K562 (cell line): ENCODE data around the gene PITHD1. TPM values are rescaled to one million over a fixed set of nuclear protein-coding genes. Genes with fewer than 3 reads are reported as not detected.

Experiments used
- ATAC-seq: fragments of 200-7000 bp; cut with Tn5 transposase; 3 replicates; pipeline ENCODE4 v1.9.1; 2020; ENCODE audit warnings: moderate library complexity
- BruUV-seq: library from RNA; stranded (reverse); fragments of 400-500 nt; replicated peaks from 2 replicates; lab custom pipeline; 2021; lab: Mats Ljungman, UMichigan
- CTCF ChIA-PET: fragments of 300-600 bp; formaldehyde crosslinking; extraction: SDS; loops from one replicate; lab custom pipeline; 2021; ENCODE audit warnings: low intra/inter-chr PET ratio; lab: Yijun Ruan, JAX
- POLR2A ChIA-PET: fragments of 300-600, 350-650 bp; sonication (Branson Sonifier 250); formaldehyde crosslinking; extraction: SDS; loops from one replicate; lab custom pipeline; 2021; ENCODE audit warnings: antibody characterized with exemption, inconsistent platforms; lab: Yijun Ruan, JAX
- DNase-seq, 4 experiments: peaks; one replicate each; pipeline versions ENCODE4 v3.0.0 to v3.0.0-alpha.2; 2011 to 2018; ENCODE audit warnings: low spot score in 3 of 4, mixed read lengths in 3 of 4; ENCODE audit errors: extremely low read depth in 1 of 4
- FAIRE-seq: peaks from 2 replicates; lab custom pipeline; 2011; peaks lifted over from hg19 to GRCh38; lab: Jason Lieb, UNC
- H2AFZ ChIP-seq: 2 replicates; pipeline ENCODE4 v1.6.0; 2011; ENCODE audit warnings: low read depth, low read length, control low read depth, inconsistent platforms
- H3K27ac ChIP-seq: fragments of 200-600 bp; 3 replicates; pipeline ENCODE4 v1.8.0; 2011; ENCODE audit warnings: low read depth, mild to moderate bottlenecking, control low read depth, inconsistent platforms, low read length, moderate library complexity, mixed read lengths; ENCODE audit errors: extremely low read depth
- H3K27me3 ChIP-seq, 2 experiments: fragments of 300-600 bp in 1 of 2; 2 replicates in 1 of 2; 3 replicates in 1 of 2; pipeline versions ENCODE4 v1.6.0 to v1.8.0; 2011; ENCODE audit warnings: inconsistent platforms in 2 of 2, low read length in 2 of 2, mild to moderate bottlenecking in 1 of 2, mixed read lengths in 1 of 2, moderate library complexity in 1 of 2; ENCODE audit not compliant: control insufficient read depth in 2 of 2, insufficient read depth in 2 of 2
- H3K36me3 ChIP-seq: fragments of 300-600 bp; 3 replicates; pipeline ENCODE4 v1.8.0; 2011; ENCODE audit warnings: mild to moderate bottlenecking, low read length, inconsistent platforms; ENCODE audit not compliant: control insufficient read depth, insufficient read depth
- H3K4me1 ChIP-seq, 2 experiments: fragments of 200-600 bp in 1 of 2; replicated peaks in 1 of 2; 2 replicates in 1 of 2; 3 replicates in 1 of 2; pipeline versions ENCODE4 v1.5.1 to v1.8.0; 2011; ENCODE audit warnings: inconsistent platforms in 2 of 2, low read length in 2 of 2, mild to moderate bottlenecking in 1 of 2, mixed read lengths in 1 of 2, moderate library complexity in 1 of 2; ENCODE audit not compliant: control insufficient read depth in 2 of 2, insufficient read depth in 2 of 2
- H3K4me2 ChIP-seq: 2 replicates; pipeline ENCODE4 v1.6.1; 2011; ENCODE audit warnings: low read length, control low read depth, inconsistent platforms, mixed read lengths; ENCODE audit not compliant: insufficient read depth
- H3K4me3 ChIP-seq: fragments of 200-600 bp; sonication (generic), shearing (Covaris generic); 2 replicates; pipeline ENCODE4 v1.5.1; 2016; ENCODE audit warnings: control low read depth, inconsistent platforms
- H3K79me2 ChIP-seq: fragments of 200-600 bp; 3 replicates; pipeline ENCODE4 v1.8.0; 2011; ENCODE audit warnings: low read length, inconsistent platforms; ENCODE audit not compliant: control insufficient read depth, insufficient read depth
- H3K9ac ChIP-seq, 2 experiments: 2 replicates each; pipeline versions ENCODE4 v1.6.0 to v1.6.1; 2011; ENCODE audit warnings: low read depth in 2 of 2, low read length in 2 of 2, control low read depth in 1 of 2, inconsistent platforms in 1 of 2, mild to moderate bottlenecking in 1 of 2, mixed read lengths in 1 of 2; ENCODE audit not compliant: insufficient read depth in 1 of 2
- H3K9me1 ChIP-seq: one replicate; pipeline ENCODE4 v1.6.0; 2011; ENCODE audit warnings: inconsistent platforms, mild to moderate bottlenecking, low read length, moderate library complexity; ENCODE audit not compliant: control insufficient read depth, insufficient read depth
- H3K9me3 ChIP-seq: replicated peaks from 2 replicates; pipeline ENCODE4 v1.5.1; 2011; ENCODE audit warnings: low read depth, low read length, inconsistent platforms; ENCODE audit not compliant: control insufficient read depth, insufficient read depth
- H4K20me1 ChIP-seq: replicated peaks from 2 replicates; pipeline ENCODE4 v1.6.1; 2011; ENCODE audit warnings: low read length, inconsistent platforms, mixed read lengths; ENCODE audit not compliant: control insufficient read depth, insufficient read depth
- CAMTA2 ChIP-seq: fragments of 250-450 bp; sonication (Bioruptor Pico); conservative IDR thresholded peaks from 2 replicates; pipeline ENCODE4 v1.5.1; 2022
- CREB1 ChIP-seq, 2 experiments: sonication (generic) in 1 of 2; formaldehyde crosslinking in 1 of 2; IDR thresholded peaks; 2 replicates each; pipeline versions ENCODE4 v1.6.1 to v1.8.0; 2012 to 2022; ENCODE audit warnings: inconsistent platforms in 1 of 2, mild to moderate bottlenecking in 1 of 2, missing genetic modification reagents in 1 of 2, moderate library complexity in 1 of 2
- ERF ChIP-seq: fragments of 450-650 bp; formaldehyde crosslinking; IDR thresholded peaks from 2 replicates; pipeline ENCODE4 v1.4.0; 2020; ENCODE audit warnings: mild to moderate bottlenecking, mixed read lengths
- GABPB1 ChIP-seq: sonication (generic); formaldehyde crosslinking; IDR thresholded peaks from 2 replicates; pipeline ENCODE4 v1.8.0; 2022; ENCODE audit warnings: mild to moderate bottlenecking, missing genetic modification reagents
- GATAD2B ChIP-seq: fragments of 450-650 bp; IDR thresholded peaks from 2 replicates; pipeline ENCODE4 v1.6.1; 2017; ENCODE audit warnings: mild to moderate bottlenecking, borderline replicate concordance
- HLTF ChIP-seq: fragments of 450-650 bp; IDR thresholded peaks from 2 replicates; pipeline ENCODE4 v1.6.1; 2016
- POLR2G ChIP-seq: fragments of 200-400 bp; formaldehyde crosslinking; IDR thresholded peaks from 2 replicates; pipeline ENCODE4 v1.6.1; 2017; ENCODE audit warnings: low read depth, mild to moderate bottlenecking, antibody characterized with exemption, low read length, moderate library complexity
- RAD21 ChIP-seq, 2 experiments: fragments of 250-450 bp in 1 of 2; fragments of 450-650 bp in 1 of 2; sonication (Bioruptor Pico) in 1 of 2; formaldehyde crosslinking in 1 of 2; IDR thresholded peaks in 1 of 2; conservative IDR thresholded peaks in 1 of 2; 2 replicates each; pipeline versions ENCODE4 v1.4.0 to v1.8.0; 2020 to 2022; ENCODE audit warnings: mild to moderate bottlenecking in 2 of 2, moderate library complexity in 1 of 2
- RB1 ChIP-seq: fragments of 450-650 bp; IDR thresholded peaks from 2 replicates; pipeline ENCODE4 v1.6.1; 2017; ENCODE audit warnings: low read depth, mild to moderate bottlenecking
- TEAD1 ChIP-seq, 2 experiments: fragments of 450-650 bp in 1 of 2; sonication (generic) in 1 of 2; formaldehyde crosslinking; IDR thresholded peaks; 2 replicates each; pipeline versions ENCODE4 v1.4.0 to v1.8.0; 2020 to 2022; ENCODE audit warnings: mild to moderate bottlenecking in 2 of 2, missing genetic modification reagents in 1 of 2
- WGBS: fragments of 100-300 bp; shearing (Covaris generic); methylation state at CpG from one replicate; pipeline ENCODE4 v1.1.6; 2016; ENCODE audit warnings: low coverage, mixed read lengths; ENCODE audit not compliant: insufficient coverage; ENCODE audit errors: missing lambda C conversion rate; 5-methylcytosine and 5-hydroxymethylcytosine counted together
- in situ Hi-C: fragments of 300-500 bp; cut with MboI; formaldehyde crosslinking; loops from 4 replicates; pipeline ENCODE4 v1.15.0; 2018; ENCODE audit warnings: inconsistent platforms, mixed read lengths
- intact Hi-C: fragments of 100-400 bp; cut with micrococcal nuclease; formaldehyde crosslinking; loops from 2 replicates; pipeline ENCODE4 v1.14.2; 2022
- polyA plus RNA-seq, 8 experiments: library from polyadenylated mRNA; depleted of rRNA in 4 of 8; stranded (reverse) in 5 of 8; unstranded in 3 of 8; fragments of >200 nt; fragmentation: Nextera tagmentation in 2 of 8; fragmentation: Illumina TruSeq in 1 of 8; extraction: Ambion mirVana in 2 of 8; extraction: Trizol in 1 of 8; gene quantifications; 2 replicates each; pipeline versions ENCODE4 v1.2.1 to v1.2.3, GENCODE V29; 2011 to 2014; ENCODE audit warnings: inconsistent platforms in 1 of 8, missing spikeins in 1 of 8
- total RNA-seq, 7 experiments: library from RNA; depleted of rRNA in 6 of 7; stranded (reverse); fragments of >200 nt in 6 of 7; fragmentation: Illumina TruSeq in 2 of 7; extraction: Trizol in 2 of 7; gene quantifications; 2 replicates each; pipeline versions ENCODE4 v1.2.1 to v1.2.3, GENCODE V29; 2011 to 2021; ENCODE audit warnings: low replicate concordance in 1 of 7
- TF ChIP-seq, protein P1 (sequence below), 3 experiments: IDR thresholded peaks in 2 of 3; conservative IDR thresholded peaks in 1 of 3; 2 replicates each; pipeline ENCODE4 v1.5.1; 2011 to 2012; ENCODE audit warnings: low read length in 3 of 3, mild to moderate bottlenecking in 3 of 3, control low read depth in 2 of 3, improper control_type of control experiment in 1 of 3, inconsistent platforms in 1 of 3, low read depth in 1 of 3, mixed read lengths in 1 of 3, moderate library complexity in 1 of 3; ENCODE audit not compliant: insufficient read depth in 2 of 3
- TF ChIP-seq, protein P2 (sequence below): sonication (generic); formaldehyde crosslinking; IDR thresholded peaks from 2 replicates; pipeline ENCODE4 v1.8.1; 2023; ENCODE audit warnings: mild to moderate bottlenecking, missing genetic modification reagents
- TF ChIP-seq, protein P3 (sequence below): sonication (generic); formaldehyde crosslinking; IDR thresholded peaks from 2 replicates; pipeline ENCODE4 v1.8.0; 2022; ENCODE audit warnings: missing genetic modification reagents, mild to moderate bottlenecking, moderate library complexity, borderline replicate concordance

Gene PITHD1
- total and polyA plus RNA-seq, 9 of the 15 experiments (the other 6 are each of a cell fraction or from before 2014, with no cell fraction given) = 46.5 to 175 (median 149) TPM

DNA sequence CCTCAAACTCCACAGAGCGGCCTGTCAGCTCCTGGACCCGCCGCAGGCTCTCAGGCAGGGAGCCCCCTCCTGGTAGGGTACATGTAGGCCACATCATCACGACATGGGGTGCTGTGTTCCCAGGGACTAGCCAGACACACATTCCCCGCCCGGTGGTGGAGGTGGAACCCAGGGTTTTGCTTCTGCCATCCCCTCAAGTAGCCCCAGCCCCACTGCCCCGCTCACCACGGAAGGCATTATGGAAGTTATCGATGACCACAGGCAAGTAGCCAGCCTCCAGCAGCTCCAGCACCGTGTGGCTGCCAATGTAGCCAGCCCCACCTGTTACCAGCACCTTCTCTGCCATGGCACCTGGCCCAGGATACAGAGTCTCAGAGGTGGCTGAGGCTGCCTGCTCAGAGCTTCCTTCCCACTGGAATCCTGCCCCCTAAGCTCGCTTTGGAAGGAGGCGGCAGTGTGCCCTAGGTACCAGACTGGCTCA, 20.5 kb downstream of the PITHD1 start:
- Histone ChIP-seq H3K4me2 (peak overlapping the region; percentile 96; the same call in 1 of the 2 replicates), H3K79me2 (peaks cover 24% of the 10 kb centered on the region), H3K4me1 (peaks cover 21 to 55% of the 10 kb centered on the region in 2 experiments), H3K9me3 (no peaks in the 10 kb centered on the region), H3K27me3 (no peaks in the 10 kb centered on the region), H3K27ac (peak overlapping the region; percentile 74), H4K20me1 (no peaks in the 10 kb centered on the region), H3K4me3 (no peak overlapping the region), H3K9me1 (peaks cover 5% of the 10 kb centered on the region), H2AFZ (no peak overlapping the region), H3K36me3 (peaks cover 52% of the 10 kb centered on the region; the same call in 2 of the 3 replicates), H3K9ac (peak overlapping the region; percentile 70 to 93)
- intact Hi-C loops (no loop called here), in situ Hi-C loops (no loop called here)
- ChIA-PET POLR2A (interaction anchor here (0.6 to 6.8 kb wide), 9 partner anchors 8 to 91 kb away, joined by 3 to 71 read pairs (median 4); partner anchors contain the start of genes LYPLA2 and PITHD1), CTCF (no interaction called here)
- FAIRE-seq (no peak), ATAC-seq (peak; percentile 33), DNase-seq (peak; percentile 43 to 70 (median 52))
- BruUV-seq = no TSS peak
- 78% methylated on average over 12 of the region's 12 CpGs for WGBS
- 0 out of 4 replicates have a peak, but pooled peaks of 1 of the 2 experiments have one; percentile 14 for TF ChIP-seq TEAD1 (CRISPR knock-in tag; IDR thresholded peaks at IDR 0.05)
- TF ChIP-seq, protein P1, sequence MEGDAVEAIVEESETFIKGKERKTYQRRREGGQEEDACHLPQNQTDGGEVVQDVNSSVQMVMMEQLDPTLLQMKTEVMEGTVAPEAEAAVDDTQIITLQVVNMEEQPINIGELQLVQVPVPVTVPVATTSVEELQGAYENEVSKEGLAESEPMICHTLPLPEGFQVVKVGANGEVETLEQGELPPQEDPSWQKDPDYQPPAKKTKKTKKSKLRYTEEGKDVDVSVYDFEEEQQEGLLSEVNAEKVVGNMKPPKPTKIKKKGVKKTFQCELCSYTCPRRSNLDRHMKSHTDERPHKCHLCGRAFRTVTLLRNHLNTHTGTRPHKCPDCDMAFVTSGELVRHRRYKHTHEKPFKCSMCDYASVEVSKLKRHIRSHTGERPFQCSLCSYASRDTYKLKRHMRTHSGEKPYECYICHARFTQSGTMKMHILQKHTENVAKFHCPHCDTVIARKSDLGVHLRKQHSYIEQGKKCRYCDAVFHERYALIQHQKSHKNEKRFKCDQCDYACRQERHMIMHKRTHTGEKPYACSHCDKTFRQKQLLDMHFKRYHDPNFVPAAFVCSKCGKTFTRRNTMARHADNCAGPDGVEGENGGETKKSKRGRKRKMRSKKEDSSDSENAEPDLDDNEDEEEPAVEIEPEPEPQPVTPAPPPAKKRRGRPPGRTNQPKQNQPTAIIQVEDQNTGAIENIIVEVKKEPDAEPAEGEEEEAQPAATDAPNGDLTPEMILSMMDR (IDR thresholded peaks at IDR 0.05 in 2 of 3, conservative IDR thresholded peaks at IDR 0.05 in 1 of 3; ENCODE audit: insufficient read depth in 2 of 3, low read depth in 1 of 3, low read length in 3 of 3) = peak; percentile 60 to 71 (median 60)
- TF ChIP-seq, protein P2, sequence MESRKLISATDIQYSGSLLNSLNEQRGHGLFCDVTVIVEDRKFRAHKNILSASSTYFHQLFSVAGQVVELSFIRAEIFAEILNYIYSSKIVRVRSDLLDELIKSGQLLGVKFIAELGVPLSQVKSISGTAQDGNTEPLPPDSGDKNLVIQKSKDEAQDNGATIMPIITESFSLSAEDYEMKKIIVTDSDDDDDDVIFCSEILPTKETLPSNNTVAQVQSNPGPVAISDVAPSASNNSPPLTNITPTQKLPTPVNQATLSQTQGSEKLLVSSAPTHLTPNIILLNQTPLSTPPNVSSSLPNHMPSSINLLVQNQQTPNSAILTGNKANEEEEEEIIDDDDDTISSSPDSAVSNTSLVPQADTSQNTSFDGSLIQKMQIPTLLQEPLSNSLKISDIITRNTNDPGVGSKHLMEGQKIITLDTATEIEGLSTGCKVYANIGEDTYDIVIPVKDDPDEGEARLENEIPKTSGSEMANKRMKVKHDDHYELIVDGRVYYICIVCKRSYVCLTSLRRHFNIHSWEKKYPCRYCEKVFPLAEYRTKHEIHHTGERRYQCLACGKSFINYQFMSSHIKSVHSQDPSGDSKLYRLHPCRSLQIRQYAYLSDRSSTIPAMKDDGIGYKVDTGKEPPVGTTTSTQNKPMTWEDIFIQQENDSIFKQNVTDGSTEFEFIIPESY (CRISPR knock-in tag) = peak; percentile 97
- no peak for TF ChIP-seq GATAD2B
- TF ChIP-seq GABPB1 (CRISPR knock-in tag) = 0 out of 2 replicates have a peak, but pooled peaks have one; percentile 17
- no peak for TF ChIP-seq CREB1 (IDR thresholded peaks at IDR 0.05)
- TF ChIP-seq CREB1 (CRISPR knock-in tag; IDR thresholded peaks at IDR 0.05) = 0 out of 2 replicates have a peak, but pooled peaks have one; percentile 45
- TF ChIP-seq ERF (CRISPR knock-in tag) = 0 out of 2 replicates have a peak, but pooled peaks have one; percentile 12
- no peak for TF ChIP-seq CAMTA2 (CRISPR knock-in tag)
- TF ChIP-seq HLTF = no peak
- TF ChIP-seq POLR2G = peak; percentile 14; the same call in 1 of the 2 replicates
- peak in 1 of 2 experiments; percentile 26; a peak in 1 of 4 replicates for TF ChIP-seq RAD21 (CRISPR knock-in tag; conservative IDR thresholded peaks at IDR 0.05 in 1 of 2, IDR thresholded peaks at IDR 0.05 in 1 of 2)
- TF ChIP-seq RB1 = 0 out of 2 replicates have a peak, but pooled peaks have one; percentile 26
- TF ChIP-seq, protein P3, sequence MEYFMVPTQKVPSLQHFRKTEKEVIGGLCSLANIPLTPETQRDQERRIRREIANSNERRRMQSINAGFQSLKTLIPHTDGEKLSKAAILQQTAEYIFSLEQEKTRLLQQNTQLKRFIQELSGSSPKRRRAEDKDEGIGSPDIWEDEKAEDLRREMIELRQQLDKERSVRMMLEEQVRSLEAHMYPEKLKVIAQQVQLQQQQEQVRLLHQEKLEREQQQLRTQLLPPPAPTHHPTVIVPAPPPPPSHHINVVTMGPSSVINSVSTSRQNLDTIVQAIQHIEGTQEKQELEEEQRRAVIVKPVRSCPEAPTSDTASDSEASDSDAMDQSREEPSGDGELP = 0 out of 2 replicates have a peak, but pooled peaks have one; percentile 46
